Measurements from ENCODE around the gene SPOCK3.

Gene SPOCK3

GRCh38 chr4:167049257-167049656, 185.0 kb downstream of the SPOCK3 start:
- DNase-seq (ENCODE audit: low spot score), result no peak
- TF ChIP-seq CTCF (IDR thresholded peaks at IDR 0.05; ENCODE audit: extremely low read depth, missing control alignments), result no peak

GRCh38 chr4:167041524-167041923, 192.8 kb downstream of the SPOCK3 start:
- no peak for DNase-seq (ENCODE audit: low spot score)
- no peak for TF ChIP-seq CTCF (IDR thresholded peaks at IDR 0.05; ENCODE audit: extremely low read depth, missing control alignments)

GRCh38 chr4:167035390-167035789, 198.9 kb downstream of the SPOCK3 start:
- no peak for DNase-seq (ENCODE audit: low spot score)
- no peak for TF ChIP-seq CTCF (IDR thresholded peaks at IDR 0.05; ENCODE audit: extremely low read depth, missing control alignments)

- no peak for TF ChIP-seq CTCF (IDR thresholded peaks at IDR 0.05; ENCODE audit: extremely low read depth, missing control alignments)
- DNase-seq (ENCODE audit: low spot score), result no peak
Measured at GRCh38 chr4:167034983-167035382, 199.3 kb downstream of the SPOCK3 start.

GRCh38 chr4:167032871-167033270, 201.4 kb downstream of the SPOCK3 start:
- no peak for DNase-seq (ENCODE audit: low spot score)
- TF ChIP-seq CTCF (IDR thresholded peaks at IDR 0.05; ENCODE audit: extremely low read depth, missing control alignments), result no peak

GRCh38 chr4:167031534-167032156, 202.6 kb downstream of the SPOCK3 start:
- DNase-seq (ENCODE audit: low spot score), result no peak
- TF ChIP-seq CTCF (IDR thresholded peaks at IDR 0.05; ENCODE audit: extremely low read depth, missing control alignments), result no peak

GRCh38 chr4:167028976-167029375, 205.3 kb downstream of the SPOCK3 start:
- DNase-seq (ENCODE audit: low spot score), result no peak
- no peak for TF ChIP-seq CTCF (IDR thresholded peaks at IDR 0.05; ENCODE audit: extremely low read depth, missing control alignments)
